Measurements from ENCODE around the gene OR56A5. TPM values are rescaled to one million over a fixed set of nuclear protein-coding genes. Genes with fewer than 3 reads are reported as not detected.

Gene OR56A5
- total RNA-seq, 2 experiments from 2014 or later, result not detected

- Histone ChIP-seq H3K4me3 (ENCODE audit: low read length) (no peak overlapping the region), H3K27ac (ENCODE audit: low read depth in 1 of 2, low read length in 2 of 2) (no peak overlapping the region), H3K4me1 (ENCODE audit: insufficient read depth, low read length) (no peaks in the 10 kb centered on the region), H3K27me3 (ENCODE audit: control insufficient read depth in 1 of 2, insufficient read depth in 2 of 2, low read length in 2 of 2) (no peaks in the 10 kb centered on the region), H3K9me3 (ENCODE audit: control insufficient read depth in 1 of 2, insufficient read depth in 1 of 2, low read length in 2 of 2) (peaks cover 0 to 53% of the 10 kb centered on the region in 2 experiments), H3K36me3 (ENCODE audit: insufficient read depth, low read length) (no peaks in the 10 kb centered on the region)
- H3K27me3 Mint-ChIP-seq, result no peaks in the 10 kb centered on the region
- no peak for ATAC-seq (ENCODE audit: poor library complexity)
- H3K27ac Mint-ChIP-seq, result no peak overlapping the region
- no peaks in the 10 kb centered on the region for H3K4me1 Mint-ChIP-seq (ENCODE audit: low read depth)
- POLR2A ChIA-PET, result no interaction called here
- no peaks in the 10 kb centered on the region for H3K36me3 Mint-ChIP-seq (ENCODE audit: low read depth)
- intact Hi-C loops (cut with DNase I, micrococcal nuclease), result no loop called here
- DNase-seq, result no peak
- H3K4me3 Mint-ChIP-seq, result no peak overlapping the region
- H3K9me3 Mint-ChIP-seq, result peaks cover 6% of the 10 kb centered on the region
- TF ChIP-seq CTCF (IDR thresholded peaks at IDR 0.05), result no peak
- CTCF ChIA-PET, result no interaction called here
Measured at GRCh38 chr11:5932671-5933070, 35.6 kb downstream of the OR56A5 start.

DNA sequence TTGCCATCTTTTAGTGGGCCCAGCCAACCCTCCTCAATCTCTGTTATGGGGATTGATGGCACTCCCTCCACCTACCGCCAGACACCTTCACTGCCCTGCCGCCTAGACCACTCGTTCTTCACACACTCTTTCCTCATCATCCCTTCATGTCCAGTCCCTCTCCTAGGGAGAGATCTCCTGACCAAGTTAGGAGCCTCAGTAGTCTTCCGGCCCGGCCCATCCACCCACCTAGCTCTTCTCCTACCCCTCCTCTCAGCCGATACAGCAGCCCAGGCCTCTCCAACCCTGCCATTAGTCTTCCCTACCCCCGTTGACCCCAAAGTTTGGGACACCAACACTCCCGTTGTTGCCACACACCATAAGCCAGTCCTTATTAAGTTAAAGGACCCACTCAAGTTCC, 37.2 kb downstream of the OR56A5 start:
- Histone ChIP-seq H3K27ac (ENCODE audit: low read depth in 1 of 2, low read length in 2 of 2) (no peak overlapping the region), H3K9me3 (ENCODE audit: control insufficient read depth in 1 of 2, insufficient read depth in 1 of 2, low read length in 2 of 2) (peaks cover 0 to 50% of the 10 kb centered on the region in 2 experiments), H3K4me3 (ENCODE audit: low read length) (no peak overlapping the region), H3K36me3 (ENCODE audit: insufficient read depth, low read length) (no peaks in the 10 kb centered on the region), H3K27me3 (ENCODE audit: control insufficient read depth in 1 of 2, insufficient read depth in 2 of 2, low read length in 2 of 2) (no peaks in the 10 kb centered on the region), H3K4me1 (ENCODE audit: insufficient read depth, low read length) (no peaks in the 10 kb centered on the region)
- intact Hi-C loops (cut with DNase I, micrococcal nuclease), result no loop called here
- H3K27me3 Mint-ChIP-seq, result no peaks in the 10 kb centered on the region
- no peaks in the 10 kb centered on the region for H3K36me3 Mint-ChIP-seq (ENCODE audit: low read depth)
- H3K4me3 Mint-ChIP-seq, result no peak overlapping the region
- no peak overlapping the region for H3K27ac Mint-ChIP-seq
- ATAC-seq (ENCODE audit: poor library complexity), result no peak
- POLR2A ChIA-PET, result no interaction called here
- no peak for DNase-seq
- CTCF ChIA-PET, result no interaction called here
- H3K4me1 Mint-ChIP-seq (ENCODE audit: low read depth), result no peaks in the 10 kb centered on the region
- H3K9me3 Mint-ChIP-seq, result peaks cover 6% of the 10 kb centered on the region
- TF ChIP-seq CTCF (IDR thresholded peaks at IDR 0.05), result no peak

DNA sequence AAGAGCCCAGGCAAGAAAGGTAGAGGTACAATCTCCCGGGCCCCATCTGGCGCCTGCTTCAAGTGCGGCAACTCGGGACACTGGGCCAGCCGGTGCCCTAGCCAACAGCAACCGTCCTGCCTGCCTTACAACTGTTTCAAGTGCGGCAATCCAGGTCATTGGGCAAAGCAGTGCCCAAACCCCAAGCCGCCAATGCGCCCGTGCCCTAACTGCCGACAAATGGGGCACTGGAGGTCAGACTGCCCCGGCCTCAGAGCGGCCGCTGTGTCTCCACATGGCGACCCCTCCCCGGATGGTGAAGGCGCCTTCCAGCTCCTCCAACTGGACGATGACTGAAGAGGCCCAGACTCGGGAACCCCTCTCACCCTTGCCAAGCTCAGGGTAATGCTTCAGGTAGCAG, 37.7 kb downstream of the OR56A5 start:
- no peak for TF ChIP-seq CTCF (IDR thresholded peaks at IDR 0.05)
- ChIA-PET POLR2A (no interaction called here), CTCF (no interaction called here)
- Histone ChIP-seq H3K9me3 (ENCODE audit: control insufficient read depth in 1 of 2, insufficient read depth in 1 of 2, low read length in 2 of 2) (peaks cover 0 to 48% of the 10 kb centered on the region in 2 experiments), H3K27ac (ENCODE audit: low read depth in 1 of 2, low read length in 2 of 2) (no peak overlapping the region), H3K36me3 (ENCODE audit: insufficient read depth, low read length) (no peaks in the 10 kb centered on the region), H3K27me3 (ENCODE audit: control insufficient read depth in 1 of 2, insufficient read depth in 2 of 2, low read length in 2 of 2) (no peaks in the 10 kb centered on the region), H3K4me1 (ENCODE audit: insufficient read depth, low read length) (no peaks in the 10 kb centered on the region), H3K4me3 (ENCODE audit: low read length) (no peak overlapping the region)
- H3K27ac Mint-ChIP-seq, result no peak overlapping the region
- peaks cover 10% of the 10 kb centered on the region for H3K9me3 Mint-ChIP-seq
- H3K4me1 Mint-ChIP-seq (ENCODE audit: low read depth), result no peaks in the 10 kb centered on the region
- DNase-seq (no peak), ATAC-seq (ENCODE audit: poor library complexity) (no peak)
- H3K36me3 Mint-ChIP-seq (ENCODE audit: low read depth), result no peaks in the 10 kb centered on the region
- H3K27me3 Mint-ChIP-seq, result no peaks in the 10 kb centered on the region
- H3K4me3 Mint-ChIP-seq, result no peak overlapping the region
- intact Hi-C loops (cut with DNase I, micrococcal nuclease), result no loop called here
